Fibroblast of the conjunctiva (primary cell): Measurements from ENCODE around the gene GABRB1.

ENCODE experiments used
- DNase-seq: peaks from one replicate; pipeline ENCODE4 v3.0.0-alpha.2; 2010; ENCODE audit warnings: low read depth

GABRB1 gene

GRCh38 chr4:47049347-47049746 lies 18.0 kb downstream of the GABRB1 start:
- no peak for DNase-seq

- no peak for DNase-seq
These were observed 19.7 kb downstream of the GABRB1 start for GRCh38 chr4:47050761-47051725.

DNA sequence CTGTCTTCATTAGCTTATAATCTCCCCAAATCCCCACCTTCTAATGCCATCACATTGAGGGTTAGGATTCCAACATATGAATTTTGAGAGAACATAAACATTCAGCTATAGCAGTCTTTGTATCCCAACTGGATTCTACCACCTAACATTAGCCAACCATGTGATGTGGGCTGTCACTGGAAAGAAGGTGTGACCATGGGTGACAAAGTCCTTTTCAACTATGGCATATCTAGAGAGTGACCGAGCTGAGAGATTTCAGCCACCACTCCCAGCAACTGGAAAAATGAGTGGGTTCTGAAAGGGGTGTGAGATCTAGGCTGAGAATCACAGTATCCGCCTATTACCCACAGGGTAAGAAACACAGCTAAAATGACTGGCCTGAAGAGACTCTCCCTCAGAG lies 22.1 kb downstream of the GABRB1 start:
- no peak for DNase-seq

DNA sequence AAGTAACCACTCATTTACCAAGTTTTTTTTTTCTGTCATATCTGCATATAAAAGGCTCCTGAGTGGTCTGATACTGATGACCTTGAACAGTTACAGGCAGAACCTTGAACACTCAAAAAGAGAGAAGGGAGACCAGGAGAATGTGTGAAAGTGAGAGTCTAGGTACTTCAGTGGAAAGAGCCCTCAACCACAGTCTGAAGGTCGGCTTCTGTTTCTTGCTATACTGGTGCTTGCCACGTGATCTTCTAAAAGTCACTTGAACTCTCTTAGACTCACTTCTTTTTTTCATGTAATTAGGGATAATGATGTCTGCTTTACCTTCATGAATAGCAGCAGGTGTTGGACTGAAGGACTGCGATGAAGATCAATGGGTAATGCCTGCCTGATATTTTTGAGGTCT lies 22.8 kb downstream of the GABRB1 start:
- DNase-seq: no peak

DNA sequence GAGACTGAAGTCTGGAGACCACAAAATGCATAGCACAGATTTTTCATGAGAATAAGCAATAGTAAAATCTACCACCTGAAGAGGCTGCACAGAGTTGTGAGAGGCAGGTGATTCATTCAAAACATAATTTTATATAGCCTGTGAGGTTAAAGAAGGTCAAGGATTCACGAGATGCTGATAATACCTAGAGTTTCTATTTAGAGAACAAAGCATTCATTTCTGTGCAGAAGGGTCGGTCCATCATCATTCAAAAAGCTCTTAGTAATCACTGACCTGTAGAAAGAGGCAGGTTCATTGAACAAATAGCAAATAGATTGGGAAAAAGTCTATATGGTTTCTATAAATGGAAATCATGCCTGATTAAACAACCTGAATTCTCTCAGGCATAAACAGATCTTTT lies 26.6 kb downstream of the GABRB1 start:
- no peak for DNase-seq

GRCh38 chr4:47060561-47060960 lies 29.2 kb downstream of the GABRB1 start:
- DNase-seq: no peak

GRCh38 chr4:47061435-47061834 lies 30.1 kb downstream of the GABRB1 start:
- DNase-seq: no peak

DNA sequence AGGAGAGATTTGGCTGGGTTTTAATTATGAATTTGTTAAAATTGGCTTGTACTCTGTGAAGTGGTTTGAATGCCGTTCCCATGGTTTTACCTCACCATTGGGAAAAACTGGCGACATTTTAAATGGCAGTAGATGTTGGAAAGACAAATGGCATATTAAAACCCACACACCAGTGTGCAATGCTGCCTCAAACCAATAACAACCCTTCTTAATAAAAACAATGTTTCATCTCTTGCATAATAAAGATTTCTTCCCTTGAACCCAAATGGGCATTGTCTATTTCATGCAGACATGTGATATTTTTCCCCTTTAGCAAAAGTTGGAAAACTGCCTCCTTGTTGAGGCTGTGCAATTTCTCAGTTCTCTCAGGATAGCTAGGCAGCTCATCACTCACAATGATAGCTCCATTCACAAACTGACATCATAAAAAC lies 33.7 kb downstream of the GABRB1 start:
- DNase-seq: no peak

DNA sequence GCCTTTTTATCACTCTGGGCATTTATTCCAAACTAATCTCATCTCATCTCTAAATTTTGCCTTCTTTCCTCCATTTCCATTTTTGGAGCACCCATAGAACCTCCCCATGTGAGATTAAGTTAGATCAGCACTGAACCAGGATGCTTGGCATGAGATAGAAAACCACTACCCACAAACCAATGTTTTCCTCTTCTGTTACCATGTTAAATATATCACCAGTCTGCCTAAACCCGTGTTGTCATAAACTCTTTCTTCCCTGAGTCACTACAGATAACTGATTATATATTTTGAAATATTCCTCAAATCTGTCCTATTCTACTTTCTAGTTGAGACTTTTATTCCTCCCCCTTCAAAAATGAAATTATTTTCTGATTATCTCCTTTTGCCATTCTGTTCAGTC lies 37.6 kb downstream of the GABRB1 start:
- no peak for DNase-seq

GRCh38 chr4:47071901-47072341 lies 40.6 kb downstream of the GABRB1 start:
- no peak for DNase-seq

- DNase-seq: no peak
These were observed 42.3 kb downstream of the GABRB1 start for GRCh38 chr4:47073647-47074046.

DNA sequence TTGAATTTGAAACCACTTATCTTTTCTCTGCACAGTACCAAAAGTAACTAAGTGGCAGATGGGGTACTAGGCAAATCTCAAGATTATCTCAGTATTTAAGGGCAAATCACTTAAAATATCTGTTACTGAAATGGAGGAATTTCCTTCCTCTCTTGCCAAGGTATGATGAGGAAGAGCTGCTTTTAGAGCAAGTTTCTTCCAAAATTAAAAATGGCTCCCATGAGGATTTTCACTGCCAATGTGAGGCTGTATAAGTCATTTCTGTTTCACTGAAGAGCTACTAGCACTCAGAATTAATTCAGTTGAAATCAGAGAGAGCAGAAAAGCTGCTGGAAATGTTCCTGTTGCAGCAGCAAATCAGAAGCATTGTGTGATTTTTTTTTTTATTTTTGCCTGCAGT lies 43.4 kb downstream of the GABRB1 start:
- no peak for DNase-seq

GRCh38 chr4:47075262-47075661 lies 43.9 kb downstream of the GABRB1 start:
- no peak for DNase-seq

DNA sequence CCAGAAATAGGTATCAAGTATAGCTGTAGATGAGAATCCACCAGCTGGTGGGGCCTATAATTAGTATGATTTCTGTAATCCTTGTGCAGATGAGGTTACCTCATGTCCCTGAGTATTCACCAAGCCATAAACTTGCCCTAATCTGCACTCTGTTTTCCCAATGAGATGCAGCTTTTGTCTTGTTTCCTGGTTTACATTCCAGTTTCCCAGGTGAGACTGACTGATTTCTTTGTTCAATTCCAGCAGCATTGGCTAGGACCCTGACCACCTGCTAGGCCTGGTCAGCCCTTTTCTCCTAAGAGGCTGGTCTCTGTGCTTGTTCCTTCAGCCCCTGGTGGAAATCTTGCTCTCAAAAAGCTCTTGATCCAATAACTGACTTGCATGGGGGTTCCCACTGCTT lies 44.6 kb downstream of the GABRB1 start:
- no peak for DNase-seq

GRCh38 chr4:47084111-47084510 lies 52.7 kb downstream of the GABRB1 start:
- no peak for DNase-seq

DNA sequence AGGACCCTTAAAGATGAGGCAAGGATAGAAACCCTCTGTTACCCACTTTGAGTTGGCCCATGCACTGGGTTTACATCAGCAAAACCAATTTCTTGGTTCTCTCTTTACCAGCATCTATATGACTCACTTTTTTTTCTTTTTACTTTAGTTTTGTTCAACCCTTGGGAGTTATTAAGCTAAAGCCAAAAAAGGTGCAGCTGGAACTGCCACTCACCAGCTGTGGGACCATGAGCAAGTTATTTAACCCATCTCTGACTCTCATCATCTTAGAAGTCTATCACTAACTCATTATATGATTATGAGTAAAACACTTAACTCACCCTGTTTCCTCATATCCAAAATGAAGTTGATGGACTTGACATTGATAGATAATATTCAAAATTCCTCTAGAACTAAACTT lies 53.4 kb downstream of the GABRB1 start:
- DNase-seq: no peak

- DNase-seq: no peak
These were observed 56.9 kb downstream of the GABRB1 start for GRCh38 chr4:47088298-47088697.

DNA sequence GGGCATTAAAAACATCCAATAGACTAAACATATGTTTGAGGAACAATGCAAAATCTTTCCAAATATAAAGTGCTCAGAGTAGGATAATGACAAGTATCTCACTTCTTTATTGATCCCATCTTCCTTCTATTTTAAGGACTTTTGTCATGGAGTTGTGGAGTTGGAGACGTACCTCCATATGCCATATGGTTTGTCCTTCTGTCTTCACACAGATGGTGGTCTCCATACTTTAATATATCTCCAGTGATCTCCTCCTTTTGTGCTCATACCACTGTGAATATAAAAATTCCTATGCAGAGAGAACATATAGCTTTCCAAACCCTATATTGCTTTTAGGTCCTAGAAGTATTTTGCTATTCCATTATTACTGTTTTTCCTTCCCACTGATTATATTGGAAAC lies 64.5 kb downstream of the GABRB1 start:
- DNase-seq: no peak

DNA sequence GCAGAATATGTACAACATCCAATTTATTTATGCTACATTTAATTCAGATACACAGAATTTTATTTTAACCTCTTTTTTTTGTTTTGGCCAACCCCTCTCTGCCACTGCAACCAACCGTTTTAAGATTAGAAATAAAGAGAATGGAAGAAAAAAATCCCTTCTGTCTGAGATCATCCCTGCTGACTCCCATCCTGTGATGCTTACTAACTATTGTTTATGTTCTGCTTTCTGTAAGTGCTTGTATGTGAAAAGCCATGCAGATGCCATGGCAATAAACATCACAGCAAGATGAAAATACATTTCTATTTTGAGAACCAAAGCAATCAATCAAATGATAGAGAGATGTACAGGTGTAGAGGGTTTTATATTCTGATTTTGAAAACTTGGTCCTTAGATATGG lies 70.1 kb downstream of the GABRB1 start:
- no peak for DNase-seq

GRCh38 chr4:47104986-47105385 lies 73.6 kb downstream of the GABRB1 start:
- no peak for DNase-seq

DNA sequence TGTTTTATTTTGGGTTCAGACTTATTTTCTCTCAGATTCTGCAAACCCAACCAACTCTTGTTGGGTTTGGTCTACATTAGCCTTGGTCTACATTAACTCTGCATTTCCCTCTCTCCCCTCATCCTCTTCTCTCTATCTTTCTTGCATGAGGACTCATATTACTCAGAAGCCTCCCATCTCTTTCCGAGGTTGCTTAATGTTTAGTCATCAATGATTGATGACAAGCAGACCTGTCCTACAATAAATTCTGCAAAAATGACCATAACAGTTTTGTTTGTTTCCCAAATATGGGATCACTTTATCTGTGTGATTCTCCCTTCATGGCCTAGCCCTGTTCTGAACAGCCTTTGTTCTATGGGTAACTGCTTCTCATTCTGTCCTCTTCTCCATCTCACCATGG lies 75.2 kb downstream of the GABRB1 start:
- no peak for DNase-seq

DNA sequence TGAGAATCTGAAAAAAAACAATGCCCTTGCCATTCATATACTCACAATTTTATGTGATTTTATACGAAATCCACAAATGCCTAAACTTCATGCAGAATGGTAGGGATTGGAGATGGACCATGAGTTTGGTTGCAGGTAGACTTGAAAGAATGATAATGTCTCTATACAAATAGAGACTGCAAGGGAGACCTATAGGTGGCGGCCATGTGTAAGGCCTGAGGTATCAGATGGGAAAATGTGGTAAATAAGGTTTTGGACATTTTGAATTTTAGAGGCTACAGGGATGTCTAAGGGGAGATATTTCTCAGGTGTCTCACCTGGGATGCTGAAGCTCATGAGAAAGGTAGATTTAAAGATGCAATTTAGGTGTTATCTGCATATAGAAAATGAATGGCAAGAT lies 78.0 kb downstream of the GABRB1 start:
- DNase-seq: no peak

DNA sequence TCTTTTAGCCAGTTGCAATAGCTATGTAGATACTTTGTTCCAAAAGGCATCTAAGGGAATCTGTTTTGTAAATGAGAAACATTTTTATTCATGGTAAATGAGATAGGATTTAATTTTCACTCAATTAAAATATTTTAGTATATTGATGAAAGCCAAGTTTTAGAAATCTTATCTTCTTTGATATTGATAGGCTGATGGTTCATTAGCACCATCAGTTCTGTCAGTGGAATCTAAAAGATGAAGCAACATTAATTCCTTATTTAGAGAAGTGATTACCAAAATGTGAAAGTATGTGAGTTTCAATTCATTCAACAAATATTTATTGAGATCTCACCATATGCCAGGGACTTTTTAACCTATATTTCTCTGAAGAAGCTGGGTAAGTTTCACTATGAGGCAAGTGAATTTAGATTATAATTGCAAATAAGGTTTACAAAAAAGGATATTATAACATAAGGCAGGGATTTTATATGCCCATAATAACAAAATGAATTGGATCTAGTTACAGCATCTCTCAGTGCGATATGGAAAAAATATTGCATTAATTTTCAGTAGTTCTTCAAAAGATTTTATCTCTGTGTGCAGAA lies 79.3 kb downstream of the GABRB1 start:
- no peak for DNase-seq
